GM20000 (cell line): ENCODE measurements around the gene ZFP64.
"Not testable (repeated sequence)": the region's sequence is repeated elsewhere in the genome, so short reads cannot be mapped to it uniquely, and the experiment has no call there.

Experiments used
- DNase-seq: peaks from one replicate; pipeline ENCODE4 v3.0.0; 2012; ENCODE audit warnings: low spot score
- CTCF ChIP-seq: IDR thresholded peaks from 2 replicates; pipeline ENCODE4 v1.5.1; 2012; ENCODE audit warnings: mild to moderate bottlenecking, control low read depth; ENCODE audit errors: extremely low read depth, missing control alignments

The ZFP64 gene

GRCh38 chr20:52196845-52197244, 5.3 kb upstream of the ZFP64 start:
- DNase-seq, result no peak
- TF ChIP-seq CTCF, result no peak

GRCh38 chr20:52193886-52194545, 2.4 kb upstream of the ZFP64 start:
- no peak for TF ChIP-seq CTCF
- DNase-seq, result no peak

- no peak for TF ChIP-seq CTCF
- no peak for DNase-seq
Measured at GRCh38 chr20:52193133-52193532, 1.6 kb upstream of the ZFP64 start.

GRCh38 chr20:52192719-52193007, 1.1 kb upstream of the ZFP64 start:
- DNase-seq, result not testable (repeated sequence)

- DNase-seq, result peak; percentile 71
- TF ChIP-seq CTCF, result no peak
Measured at GRCh38 chr20:52191916-52192718, 538 bp upstream of the ZFP64 start.

- peak; percentile 78 for DNase-seq
- no peak for TF ChIP-seq CTCF
Measured at GRCh38 chr20:52190437-52191131, 995 bp downstream of the ZFP64 start.

GRCh38 chr20:52181766-52182165, 9.8 kb downstream of the ZFP64 start:
- TF ChIP-seq CTCF, result no peak
- no peak for DNase-seq
